Gastrocnemius medialis (tissue), 4 donors: Measurements from ENCODE around the gene NF2. TPM values are rescaled to one million over a fixed set of nuclear protein-coding genes. Genes with fewer than 3 reads are reported as not detected.

Experiments
- ATAC-seq, 2 donors: fragments of 150-250 bp; one replicate each; pipeline ENCODE4 v1.9.1; 2016
- DNase-seq, 2 donors: peaks; one replicate each; pipeline ENCODE4 v3.0.0-alpha.2; 2019
- H3K27ac ChIP-seq, 4 donors: fragments of 200-600 bp; sonication (generic); 1 replicate in 1 of 4; 2 replicates in 3 of 4; pipeline ENCODE4 v1.5.1; 2016 to 2018; ENCODE audit warnings: mild to moderate bottlenecking in 2 of 4, moderate library complexity in 1 of 4
- H3K27me3 ChIP-seq, 3 donors: fragments of 200-600 bp; sonication (generic) in 2 of 3; 1 replicate in 1 of 3; 2 replicates in 2 of 3; pipeline versions ENCODE4 v1.5.1 to v1.6.0; 2016 to 2019; ENCODE audit warnings: mild to moderate bottlenecking in 1 of 3, moderate library complexity in 1 of 3
- H3K36me3 ChIP-seq, 2 donors: fragments of 200-600 bp; sonication (generic) in 1 of 2; one replicate each; pipeline ENCODE4 v1.5.1; 2017 to 2018
- H3K4me1 ChIP-seq, 2 donors: fragments of 200-600 bp; sonication (generic) in 1 of 2; one replicate each; pipeline ENCODE4 v1.5.1; 2016 to 2017; ENCODE audit warnings: mild to moderate bottlenecking in 2 of 2
- H3K4me3 ChIP-seq, 4 donors: fragments of 200-600 bp; sonication (generic) in 3 of 4; 1 replicate in 1 of 4; 2 replicates in 3 of 4; pipeline ENCODE4 v1.5.1; 2016 to 2019; ENCODE audit warnings: mild to moderate bottlenecking in 2 of 4
- H3K9me3 ChIP-seq, 3 donors: fragments of 200-600 bp; sonication (generic) in 2 of 3; 1 replicate in 1 of 3; 2 replicates in 2 of 3; pipeline ENCODE4 v1.5.1; 2016 to 2019
- POLR2A ChIP-seq, 2 donors: fragments of 450-650 bp; IDR thresholded peaks; one replicate each; pipeline ENCODE4 v1.6.1; 2017; ENCODE audit warnings: antibody characterized with exemption in 2 of 2, mild to moderate bottlenecking in 2 of 2, moderate library complexity in 2 of 2
- in situ Hi-C, 4 donors: fragments of 200-750 bp; cut with MboI; loops; one replicate each; pipeline versions ENCODE4 v1.15.0 to v1.8.0; 2017; ENCODE audit warnings: low sequenced_read_pairs in 4 of 4
- intact Hi-C: fragments of 100-400 bp; cut with DNase I; formaldehyde crosslinking; loops from one replicate; pipeline ENCODE4 v1.15.1; 2023; ENCODE audit warnings: low total_unique reads
- total RNA-seq, 4 donors: library from RNA; depleted of rRNA; stranded (reverse); fragments of >200 nt; gene quantifications; one replicate each; pipeline versions ENCODE4 v1.1.0 to v1.2.3, GENCODE V29; 2016
- TF ChIP-seq, protein P1 (sequence below), 5 experiments: fragments of 450-650 bp in 3 of 5; fragments of 200-600 bp in 2 of 5; sonication (generic) in 2 of 5; IDR thresholded peaks in 4 of 5; conservative IDR thresholded peaks in 1 of 5; 1 replicate in 4 of 5; 2 replicates in 1 of 5; pipeline ENCODE4 v1.5.1; 2016 to 2019; ENCODE audit warnings: antibody characterized with exemption in 5 of 5, mild to moderate bottlenecking in 3 of 5, moderate library complexity in 3 of 5

Gene NF2
- total RNA-seq, 4 donors from 2014 or later = 34.7 to 66.3 (median 48.2) TPM

DNA sequence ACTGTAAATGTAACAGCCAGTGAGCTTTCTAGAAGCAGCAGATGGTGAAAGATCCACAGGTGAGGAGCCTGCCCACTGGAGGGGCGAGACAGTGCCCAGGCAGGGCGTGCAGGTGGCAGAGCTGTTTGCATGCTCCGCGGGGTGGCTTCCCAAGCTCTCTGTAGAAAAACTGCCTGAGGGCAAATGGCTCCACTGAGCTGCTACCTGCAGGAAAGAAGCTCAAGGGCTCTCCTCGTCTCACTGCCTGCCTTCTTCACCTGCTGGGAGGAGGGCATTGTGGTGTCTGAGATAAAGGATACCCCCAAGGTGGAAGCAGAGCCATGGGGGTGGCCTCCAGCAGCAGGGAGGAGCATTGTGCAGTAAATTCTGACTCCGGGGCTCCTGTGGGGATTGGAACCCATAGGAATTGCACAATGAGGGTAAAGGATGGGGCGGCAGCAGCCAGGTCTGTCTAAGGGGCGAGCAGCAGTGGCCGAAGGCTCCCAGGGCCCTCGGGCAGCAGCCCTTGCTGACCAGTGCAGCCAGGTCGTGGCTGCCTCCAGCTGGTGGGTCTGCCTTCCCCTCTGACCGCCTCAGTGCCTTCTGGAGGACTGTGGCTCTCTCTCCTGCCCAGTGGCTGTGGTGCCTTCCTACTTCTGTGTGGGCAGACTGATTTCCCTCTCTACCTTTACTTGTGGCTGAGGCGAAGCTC is 88.3 kb downstream of the NF2 start:
- intact Hi-C loops (loop anchor here (2.0 kb wide), 1 partner anchor 397 kb away; no protein-coding TSS in a partner anchor), in situ Hi-C loops (loop anchor here in 2 of 4 donors (25.0 kb wide), 1 partner anchor 321 kb away; no protein-coding TSS in a partner anchor)
- no peaks in the 10 kb centered on the region for H3K9me3 ChIP-seq
- H3K4me3 ChIP-seq = no peak overlapping the region
- peaks cover 13 to 15% of the 10 kb centered on the region in 2 donors for H3K4me1 ChIP-seq
- ATAC-seq = no peak
- H3K27ac ChIP-seq = no peak overlapping the region
- H3K36me3 ChIP-seq = peaks cover 0 to 9% of the 10 kb centered on the region in 2 donors
- TF ChIP-seq, protein P1, sequence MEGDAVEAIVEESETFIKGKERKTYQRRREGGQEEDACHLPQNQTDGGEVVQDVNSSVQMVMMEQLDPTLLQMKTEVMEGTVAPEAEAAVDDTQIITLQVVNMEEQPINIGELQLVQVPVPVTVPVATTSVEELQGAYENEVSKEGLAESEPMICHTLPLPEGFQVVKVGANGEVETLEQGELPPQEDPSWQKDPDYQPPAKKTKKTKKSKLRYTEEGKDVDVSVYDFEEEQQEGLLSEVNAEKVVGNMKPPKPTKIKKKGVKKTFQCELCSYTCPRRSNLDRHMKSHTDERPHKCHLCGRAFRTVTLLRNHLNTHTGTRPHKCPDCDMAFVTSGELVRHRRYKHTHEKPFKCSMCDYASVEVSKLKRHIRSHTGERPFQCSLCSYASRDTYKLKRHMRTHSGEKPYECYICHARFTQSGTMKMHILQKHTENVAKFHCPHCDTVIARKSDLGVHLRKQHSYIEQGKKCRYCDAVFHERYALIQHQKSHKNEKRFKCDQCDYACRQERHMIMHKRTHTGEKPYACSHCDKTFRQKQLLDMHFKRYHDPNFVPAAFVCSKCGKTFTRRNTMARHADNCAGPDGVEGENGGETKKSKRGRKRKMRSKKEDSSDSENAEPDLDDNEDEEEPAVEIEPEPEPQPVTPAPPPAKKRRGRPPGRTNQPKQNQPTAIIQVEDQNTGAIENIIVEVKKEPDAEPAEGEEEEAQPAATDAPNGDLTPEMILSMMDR (IDR thresholded peaks at IDR 0.05 in 4 of 5, conservative IDR thresholded peaks at IDR 0.05 in 1 of 5) = no peak
- TF ChIP-seq POLR2A (IDR thresholded peaks at IDR 0.05) = no peak
- no peak for DNase-seq
- H3K27me3 ChIP-seq = no peaks in the 10 kb centered on the region

- DNase-seq = no peak
- no peaks in the 10 kb centered on the region for H3K27me3 ChIP-seq
- no peaks in the 10 kb centered on the region for H3K9me3 ChIP-seq
- no peak for ATAC-seq
- intact Hi-C loops (no loop called here), in situ Hi-C loops (loop anchor here in 2 of 4 donors (25.0 kb wide), 1 partner anchor 320 kb away; no protein-coding TSS in a partner anchor)
- H3K27ac ChIP-seq = no peak overlapping the region
- TF ChIP-seq, protein P1 (IDR thresholded peaks at IDR 0.05 in 4 of 5, conservative IDR thresholded peaks at IDR 0.05 in 1 of 5) = no peak
- no peak for TF ChIP-seq POLR2A (IDR thresholded peaks at IDR 0.05)
- peaks cover 0 to 8% of the 10 kb centered on the region in 2 donors for H3K36me3 ChIP-seq
- peaks cover 13 to 15% of the 10 kb centered on the region in 2 donors for H3K4me1 ChIP-seq
- no peak overlapping the region for H3K4me3 ChIP-seq
Observed at GRCh38 chr22:29692327-29692640, 88.9 kb downstream of the NF2 start.

DNA sequence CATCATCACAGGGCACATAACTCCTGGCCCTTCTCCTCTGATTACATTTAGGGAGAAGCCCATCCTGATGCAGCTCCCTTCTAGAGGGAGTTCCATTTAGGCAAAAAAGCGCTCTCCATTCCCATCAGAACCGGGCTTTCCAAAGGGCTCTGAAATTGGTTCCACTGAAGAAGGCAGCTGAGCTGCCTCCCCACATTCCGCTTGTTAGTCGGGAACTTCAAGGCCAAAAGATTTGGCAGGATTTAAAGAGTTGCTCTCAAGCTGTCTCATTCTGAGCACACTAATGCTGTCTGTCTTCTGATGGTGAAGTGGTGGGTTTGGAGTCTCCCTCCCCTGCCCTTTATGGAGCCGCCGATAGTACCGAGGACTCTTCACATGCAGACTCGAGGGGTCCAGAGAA is 89.7 kb downstream of the NF2 start:
- no peak for ATAC-seq
- intact Hi-C loops (no loop called here), in situ Hi-C loops (loop anchor here in 2 of 4 donors (25.0 kb wide), 1 partner anchor 319 kb away; no protein-coding TSS in a partner anchor)
- Histone ChIP-seq H3K4me1 (peaks cover 13 to 15% of the 10 kb centered on the region in 2 donors), H3K9me3 (no peaks in the 10 kb centered on the region), H3K4me3 (no peak overlapping the region), H3K36me3 (no peaks in the 10 kb centered on the region), H3K27ac (no peak overlapping the region), H3K27me3 (no peaks in the 10 kb centered on the region)
- no peak for DNase-seq
- TF ChIP-seq POLR2A (IDR thresholded peaks at IDR 0.05) = no peak
- TF ChIP-seq, protein P1 (IDR thresholded peaks at IDR 0.05 in 4 of 5, conservative IDR thresholded peaks at IDR 0.05 in 1 of 5) = no peak

GRCh38 chr22:29693671-29694070 is 90.2 kb downstream of the NF2 start:
- ATAC-seq (no peak), DNase-seq (no peak)
- no peaks in the 10 kb centered on the region for H3K36me3 ChIP-seq
- intact Hi-C loops (no loop called here), in situ Hi-C loops (loop anchor here in 2 of 4 donors (25.0 kb wide), 1 partner anchor 319 kb away; no protein-coding TSS in a partner anchor)
- H3K4me3 ChIP-seq = no peak overlapping the region
- H3K4me1 ChIP-seq = peaks cover 13 to 15% of the 10 kb centered on the region in 2 donors
- no peak overlapping the region for H3K27ac ChIP-seq
- H3K27me3 ChIP-seq = no peaks in the 10 kb centered on the region
- TF ChIP-seq, protein P1 (IDR thresholded peaks at IDR 0.05 in 4 of 5, conservative IDR thresholded peaks at IDR 0.05 in 1 of 5) = no peak
- TF ChIP-seq POLR2A (IDR thresholded peaks at IDR 0.05) = no peak
- no peaks in the 10 kb centered on the region for H3K9me3 ChIP-seq
